SKM-1 treated with dmso at 0.1 percent for 144 hours (cell line): ENCODE measurements around the gene RCBTB2.
"Not testable (repeated sequence)": the region's sequence is repeated elsewhere in the genome, so short reads cannot be mapped to it uniquely, and the experiment has no call there.

Experiments
- DNase-seq: peaks from one replicate; lab custom pipeline; 2025; ENCODE audit not compliant: unreplicated experiment; lab: John Stamatoyannopoulos, UW

Gene RCBTB2

DNA sequence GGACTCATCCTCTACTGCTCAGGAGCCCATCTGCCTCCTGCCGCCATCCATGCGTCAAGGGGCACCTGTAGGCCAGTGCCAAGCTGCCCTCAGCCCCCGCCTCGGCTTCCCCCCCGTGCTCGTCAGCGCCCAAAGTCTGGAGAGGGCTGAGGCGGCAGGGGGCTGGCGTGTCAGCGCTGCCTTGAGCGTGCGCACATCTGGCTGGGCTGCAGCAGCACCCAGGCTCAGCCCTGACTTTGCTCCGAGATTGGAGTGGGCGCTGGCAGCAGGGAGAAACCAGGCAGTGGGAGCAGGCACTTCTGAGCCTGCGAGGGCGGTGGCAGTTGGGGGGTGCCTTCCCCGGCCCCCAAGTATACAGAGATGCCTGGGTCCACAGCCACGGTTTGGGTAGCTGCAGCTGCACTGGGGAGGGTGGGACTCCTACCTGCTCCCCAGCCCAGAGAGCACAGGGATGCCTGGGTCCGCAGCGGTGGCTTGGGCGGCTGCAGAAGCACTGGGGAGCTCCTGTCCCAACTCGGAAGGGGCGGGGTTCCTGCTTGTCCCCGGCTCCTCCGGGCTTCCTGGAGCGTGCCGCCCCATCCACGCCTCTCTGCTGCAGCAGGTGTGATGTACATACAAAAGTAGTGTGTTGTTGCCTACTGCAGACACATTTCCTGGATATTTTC is 75.2 kb downstream of the RCBTB2 start:
- DNase-seq = no peak

- no peak for DNase-seq
These were observed 76.3 kb downstream of the RCBTB2 start for GRCh38 chr13:48456546-48456945.

DNA sequence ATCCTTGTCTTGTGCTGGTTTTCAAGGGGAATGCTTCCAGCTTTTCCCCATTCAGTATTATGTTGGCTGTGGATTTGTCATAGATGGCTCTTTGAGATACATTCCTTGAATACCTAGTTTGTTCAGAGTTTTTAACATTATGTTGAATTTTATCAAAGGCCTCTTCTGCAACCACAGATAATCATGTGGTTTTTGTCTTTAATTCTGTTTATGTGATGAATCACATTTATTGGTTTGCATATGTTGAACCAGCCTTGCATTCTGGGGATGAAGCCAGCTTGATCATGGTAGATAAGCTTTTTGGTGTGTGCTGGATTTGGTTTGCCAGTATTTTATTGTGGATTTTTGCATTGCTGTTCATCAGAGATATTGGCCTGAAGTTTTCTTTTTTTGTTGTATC is 81.7 kb downstream of the RCBTB2 start:
- DNase-seq = not testable (repeated sequence)

- no peak for DNase-seq
These were observed 83.2 kb downstream of the RCBTB2 start for GRCh38 chr13:48449656-48450055.

DNA sequence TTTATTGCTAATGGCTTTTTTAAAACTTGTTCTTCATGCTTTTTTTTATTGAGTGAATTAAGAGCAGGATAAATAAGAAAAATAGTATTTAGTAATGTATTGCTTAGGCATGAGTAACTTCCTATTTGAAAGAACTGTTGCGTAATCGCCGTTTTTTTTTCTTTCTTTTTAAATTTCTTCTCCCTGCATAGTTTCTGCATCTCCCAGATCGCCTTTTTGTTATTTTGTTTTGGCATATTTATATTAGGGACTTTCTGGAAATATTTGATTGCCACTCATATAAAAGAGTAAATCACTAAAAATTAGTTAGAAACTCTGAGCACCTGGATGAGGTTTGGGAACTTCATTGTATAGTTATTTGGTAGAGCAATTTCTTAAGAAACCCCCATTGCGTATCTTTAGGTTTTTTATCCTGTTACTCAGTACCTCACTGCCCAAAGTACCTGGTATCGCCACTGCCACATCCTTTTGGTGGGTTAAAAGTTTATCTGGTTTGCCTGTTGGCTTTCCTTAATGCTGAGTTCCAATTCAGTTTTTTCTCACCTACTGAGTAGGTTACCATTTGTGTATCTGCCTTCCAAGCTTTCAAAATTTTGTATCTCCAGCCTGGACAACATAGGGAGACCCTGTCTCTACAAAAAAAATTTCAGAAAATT is 83.8 kb downstream of the RCBTB2 start:
- peak; percentile 3 for DNase-seq

- DNase-seq = no peak
These were observed 84.5 kb downstream of the RCBTB2 start for GRCh38 chr13:48448285-48448958.

- DNase-seq = peak; percentile 13
These were observed 86.4 kb downstream of the RCBTB2 start for GRCh38 chr13:48446464-48446863.

- no peak for DNase-seq
These were observed 89.3 kb downstream of the RCBTB2 start for GRCh38 chr13:48443442-48444208.
